NCI-H1105 (cell line): ENCODE results near the gene DNAAF5.

Experiments used
- DNase-seq: peaks from one replicate; lab custom pipeline; 2025; lab: John Stamatoyannopoulos, UW

Gene DNAAF5

GRCh38 chr7:815284-816216, 89.1 kb downstream of the DNAAF5 start:
- peak; percentile 45 for DNase-seq

- DNase-seq: peak; percentile 98
Measured at GRCh38 chr7:816300-816750, 89.8 kb downstream of the DNAAF5 start.

- peak; percentile 20 for DNase-seq
Measured at GRCh38 chr7:816751-817671, 90.5 kb downstream of the DNAAF5 start.

GRCh38 chr7:818031-818699, 91.7 kb downstream of the DNAAF5 start:
- no peak for DNase-seq

- DNase-seq: no peak
Measured at GRCh38 chr7:820341-820740, 93.8 kb downstream of the DNAAF5 start.

GRCh38 chr7:821688-822087, 95.2 kb downstream of the DNAAF5 start:
- no peak for DNase-seq

- no peak for DNase-seq
Measured at GRCh38 chr7:822692-823276, 96.3 kb downstream of the DNAAF5 start.

- no peak for DNase-seq
Measured at GRCh38 chr7:823649-824048, 97.2 kb downstream of the DNAAF5 start.

GRCh38 chr7:824081-824480, 97.6 kb downstream of the DNAAF5 start:
- DNase-seq: no peak

GRCh38 chr7:824664-825063, 98.2 kb downstream of the DNAAF5 start:
- DNase-seq: no peak

GRCh38 chr7:825386-825785, 98.9 kb downstream of the DNAAF5 start:
- no peak for DNase-seq

- DNase-seq: no peak
Measured at GRCh38 chr7:826230-826917, 99.9 kb downstream of the DNAAF5 start.

GRCh38 chr7:828793-829561, 102.5 kb downstream of the DNAAF5 start:
- no peak for DNase-seq

- no peak for DNase-seq
Measured at GRCh38 chr7:830069-830468, 103.6 kb downstream of the DNAAF5 start.

- DNase-seq: no peak
Measured at GRCh38 chr7:831596-832166, 105.2 kb downstream of the DNAAF5 start.

- DNase-seq: no peak
Measured at GRCh38 chr7:832167-832967, 105.9 kb downstream of the DNAAF5 start, which contains the start of gene SUN1. TSS of gene SUN1 (plus strand) at chr7:832476. CDS start at chr7:832525, 49 bp downstream.

- no peak for DNase-seq
Measured at GRCh38 chr7:832968-833424, 106.5 kb downstream of the DNAAF5 start.

GRCh38 chr7:833601-834258, 107.2 kb downstream of the DNAAF5 start:
- DNase-seq: no peak
